Fibroblast of lung (primary cell): Measurements from ENCODE around the gene TLE5. TPM values are rescaled to one million over a fixed set of nuclear protein-coding genes. Genes with fewer than 3 reads are reported as not detected.
"Not testable (repeated sequence)": the region's sequence is repeated elsewhere in the genome, so short reads cannot be mapped to it uniquely, and the experiment has no call there.

ENCODE experiments used
- DNase-seq, 2 donors: peaks; one replicate each; pipeline versions ENCODE4 v3.0.0 to v3.0.0-alpha.2; 2010; ENCODE audit warnings: low read depth in 2 of 2
- H2AFZ ChIP-seq: 2 replicates; pipeline ENCODE4 v1.5.1; 2012; ENCODE audit warnings: low read length, control low read depth, inconsistent platforms
- H3K27ac ChIP-seq: 2 replicates; pipeline ENCODE4 v1.5.1; 2011; ENCODE audit warnings: low read length, control low read depth; ENCODE audit not compliant: insufficient read depth
- H3K27me3 ChIP-seq: 2 replicates; pipeline ENCODE4 v1.5.1; 2011; ENCODE audit warnings: mild to moderate bottlenecking, low read length; ENCODE audit not compliant: control insufficient read depth, insufficient read depth
- H3K36me3 ChIP-seq: 2 replicates; pipeline ENCODE4 v1.5.1; 2011; ENCODE audit warnings: low read length; ENCODE audit not compliant: control insufficient read depth, insufficient read depth
- H3K4me1 ChIP-seq: 2 replicates; pipeline ENCODE4 v1.5.1; 2011; ENCODE audit warnings: low read length; ENCODE audit not compliant: control insufficient read depth, insufficient read depth; ENCODE audit errors: extremely low read depth
- H3K4me2 ChIP-seq: 2 replicates; pipeline ENCODE4 v1.5.1; 2011; ENCODE audit warnings: low read length, control low read depth; ENCODE audit not compliant: insufficient read depth; ENCODE audit errors: extremely low read depth
- H3K4me3 ChIP-seq, 4 experiments: fragments of 200-600 bp in 1 of 4; sonication (generic) in 1 of 4; replicated peaks in 1 of 4; 2 replicates each; pipeline ENCODE4 v1.5.1; 2011 to 2016; ENCODE audit warnings: low read length in 4 of 4, low read depth in 3 of 4, mild to moderate bottlenecking in 3 of 4, control low read depth in 2 of 4, inconsistent platforms in 1 of 4, mixed read lengths in 1 of 4; ENCODE audit not compliant: insufficient read depth in 1 of 4; ENCODE audit errors: control extremely low read depth in 1 of 4
- H3K79me2 ChIP-seq: 2 replicates; pipeline ENCODE4 v1.5.1; 2012; ENCODE audit warnings: mild to moderate bottlenecking, low read length, inconsistent platforms; ENCODE audit not compliant: control insufficient read depth, insufficient read depth
- H3K9ac ChIP-seq: 2 replicates; pipeline ENCODE4 v1.5.1; 2011; ENCODE audit warnings: mild to moderate bottlenecking, low read length, control low read depth; ENCODE audit not compliant: insufficient read depth
- H3K9me3 ChIP-seq: 2 replicates; pipeline ENCODE4 v1.5.1; 2012; ENCODE audit warnings: low read depth, low read length; ENCODE audit not compliant: control insufficient read depth, insufficient read depth
- H4K20me1 ChIP-seq: 2 replicates; pipeline ENCODE4 v1.5.1; 2011; ENCODE audit warnings: low read length; ENCODE audit not compliant: control insufficient read depth, insufficient read depth; ENCODE audit errors: extremely low read depth
- CTCF ChIP-seq, 2 donors: IDR thresholded peaks in 1 of 2; conservative IDR thresholded peaks in 1 of 2; 1 replicate in 1 of 2; 2 replicates in 1 of 2; pipeline ENCODE4 v1.5.1; 2011 to 2012; ENCODE audit warnings: low read length in 2 of 2, control low read depth in 1 of 2, inconsistent platforms in 1 of 2, low read depth in 1 of 2, mild to moderate bottlenecking in 1 of 2
- EZH2 ChIP-seq: IDR thresholded peaks from 2 replicates; pipeline ENCODE4 v1.5.1; 2012; ENCODE audit warnings: low read length, control low read depth, mild to moderate bottlenecking; ENCODE audit errors: missing control alignments
- polyA plus RNA-seq, 2 donors: library from polyadenylated mRNA; depleted of rRNA in 1 of 2; stranded (reverse) in 1 of 2; unstranded in 1 of 2; fragments of >200 nt; gene quantifications; 2 replicates each; pipeline ENCODE4 v1.2.1, GENCODE V29; 2011 to 2012; ENCODE audit warnings: missing spikeins in 1 of 2
- total RNA-seq: library from RNA; depleted of rRNA; stranded (reverse); fragments of >200 nt; gene quantifications from 2 replicates; pipeline ENCODE4 v1.2.1, GENCODE V29; 2014

The TLE5 gene
- total and polyA plus RNA-seq, 2 donors (not counting 1 experiment from before 2014, with no cell fraction given) = 173 to 319 TPM

GRCh38 chr19:3054265-3054971 is 7.9 kb downstream of the TLE5 start:
- no peaks in the 10 kb centered on the region for H4K20me1 ChIP-seq
- H3K27me3 ChIP-seq = no peaks in the 10 kb centered on the region
- peaks cover 22% of the 10 kb centered on the region for H3K36me3 ChIP-seq
- no peak for DNase-seq
- H2AFZ ChIP-seq = no peak overlapping the region
- H3K4me1 ChIP-seq = peaks cover 8% of the 10 kb centered on the region
- TF ChIP-seq CTCF (conservative IDR thresholded peaks at IDR 0.05 in 1 of 2, IDR thresholded peaks at IDR 0.05 in 1 of 2; ENCODE audit: low read depth in 1 of 2, low read length in 2 of 2) (no peak), EZH2 (no peak)
- no peak overlapping the region for H3K9ac ChIP-seq
- H3K79me2 ChIP-seq = peaks cover 6% of the 10 kb centered on the region
- no peaks in the 10 kb centered on the region for H3K9me3 ChIP-seq
- H3K4me2 ChIP-seq = no peak overlapping the region
- no peak overlapping the region for H3K27ac ChIP-seq
- H3K4me3 ChIP-seq = no peak overlapping the region

- Histone ChIP-seq H3K4me1 (peaks cover 8% of the 10 kb centered on the region), H2AFZ (no peak overlapping the region), H3K9ac (no peak overlapping the region), H3K4me2 (no peak overlapping the region), H4K20me1 (no peaks in the 10 kb centered on the region), H3K79me2 (peaks cover 4% of the 10 kb centered on the region), H3K27me3 (no peaks in the 10 kb centered on the region), H3K27ac (no peak overlapping the region), H3K4me3 (no peak overlapping the region), H3K9me3 (no peaks in the 10 kb centered on the region), H3K36me3 (peaks cover 21% of the 10 kb centered on the region)
- DNase-seq = no peak
- TF ChIP-seq CTCF (conservative IDR thresholded peaks at IDR 0.05 in 1 of 2, IDR thresholded peaks at IDR 0.05 in 1 of 2; ENCODE audit: low read depth in 1 of 2, low read length in 2 of 2) = no peak
- no peak for TF ChIP-seq EZH2
Observed at GRCh38 chr19:3053780-3054179, 8.5 kb downstream of the TLE5 start.

GRCh38 chr19:3053218-3053621 is 9.1 kb downstream of the TLE5 start:
- no peak overlapping the region for H3K4me2 ChIP-seq
- H3K27me3 ChIP-seq = no peaks in the 10 kb centered on the region
- TF ChIP-seq EZH2 (no peak), CTCF (conservative IDR thresholded peaks at IDR 0.05 in 1 of 2, IDR thresholded peaks at IDR 0.05 in 1 of 2; ENCODE audit: low read depth in 1 of 2, low read length in 2 of 2) (no peak)
- no peak overlapping the region for H2AFZ ChIP-seq
- H4K20me1 ChIP-seq = no peaks in the 10 kb centered on the region
- H3K9me3 ChIP-seq = no peaks in the 10 kb centered on the region
- peaks cover 17% of the 10 kb centered on the region for H3K36me3 ChIP-seq
- peaks cover 8% of the 10 kb centered on the region for H3K4me1 ChIP-seq
- no peak for DNase-seq
- no peak overlapping the region for H3K27ac ChIP-seq
- no peak overlapping the region for H3K4me3 ChIP-seq
- no peaks in the 10 kb centered on the region for H3K79me2 ChIP-seq
- no peak overlapping the region for H3K9ac ChIP-seq

GRCh38 chr19:3050016-3050415 is 12.3 kb downstream of the TLE5 start:
- H3K27me3 ChIP-seq, H3K79me2 ChIP-seq, H3K27ac ChIP-seq, H3K9ac ChIP-seq, H4K20me1 ChIP-seq, H3K4me3 ChIP-seq, H3K36me3 ChIP-seq, H2AFZ ChIP-seq, H3K4me2 ChIP-seq, H3K9me3 ChIP-seq, H3K4me1 ChIP-seq, DNase-seq: not testable (repeated sequence)
